Urinary bladder (tissue), 4 donors: ENCODE measurements around the gene SMC5. TPM values are rescaled to one million over a fixed set of nuclear protein-coding genes. Genes with fewer than 3 reads are reported as not detected.

Experiments used
- DNase-seq: peaks from one replicate; pipeline ENCODE4 v3.0.0-alpha.2; 2015; ENCODE audit errors: extremely low spot score
- H3K27ac ChIP-seq: one replicate; pipeline ENCODE4 v1.5.1; 2013; ENCODE audit warnings: low read depth, mild to moderate bottlenecking, moderate library complexity
- H3K36me3 ChIP-seq: one replicate; pipeline ENCODE4 v1.6.1; 2013; ENCODE audit warnings: mild to moderate bottlenecking, moderate library complexity; ENCODE audit not compliant: insufficient read depth
- H3K4me1 ChIP-seq: one replicate; pipeline ENCODE4 v1.6.1; 2013; ENCODE audit warnings: mild to moderate bottlenecking, moderate library complexity; ENCODE audit not compliant: insufficient read depth
- H3K4me3 ChIP-seq: one replicate; pipeline ENCODE4 v1.5.1; 2013; ENCODE audit warnings: low read depth, low read length
- WGBS: extraction: QIAGEN DNeasy Blood & Tissue Kit; methylation state at CpG from one replicate; pipeline ENCODE4 v1.1.7; 2013; 5-methylcytosine and 5-hydroxymethylcytosine counted together
- polyA plus RNA-seq: library from polyadenylated mRNA; stranded (reverse); fragments of 200-250 nt; gene quantifications from one replicate; pipeline ENCODE4 v1.2.3, GENCODE V29; 2013
- total RNA-seq: library from RNA; depleted of rRNA; stranded (reverse); fragments of >200 nt; gene quantifications from one replicate; pipeline ENCODE4 v1.2.3, GENCODE V29; 2014
- donor health status: healthy with polysubstance abuse.
- donor health status: healthy.

Gene SMC5
- total and polyA plus RNA-seq, 2 donors, result 14.5 to 146 TPM

- Histone ChIP-seq H3K27ac (no peak overlapping the region), H3K36me3 (peaks cover 1% of the 10 kb centered on the region), H3K4me1 (no peaks in the 10 kb centered on the region), H3K4me3 (no peak overlapping the region)
- DNase-seq, result no peak
- 21% methylated on average over 1 of the region's 1 CpG for WGBS
Observed at GRCh38 chr9:70352356-70352755, 93.6 kb downstream of the SMC5 start.

- DNase-seq, result no peak
- no peak overlapping the region for H3K27ac ChIP-seq
- H3K4me3 ChIP-seq, result no peak overlapping the region
Observed at GRCh38 chr9:70352802-70353201, 94.0 kb downstream of the SMC5 start.

GRCh38 chr9:70355801-70356200 lies 97.0 kb downstream of the SMC5 start:
- Histone ChIP-seq H3K4me1 (no peaks in the 10 kb centered on the region), H3K36me3 (peaks cover 2% of the 10 kb centered on the region), H3K4me3 (no peak overlapping the region), H3K27ac (no peak overlapping the region)
- 86% methylated on average over 3 of the region's 3 CpGs for WGBS
- no peak for DNase-seq

More at GRCh38 chr9:70352802-70353201, 94.0 kb downstream of the SMC5 start:
- Histone ChIP-seq H3K36me3 (peaks cover 1% of the 10 kb centered on the region), H3K4me1 (no peaks in the 10 kb centered on the region)

- no peak overlapping the region for H3K27ac ChIP-seq
- WGBS, result 94% methylated on average over 7 of the region's 7 CpGs
- no peak overlapping the region for H3K4me3 ChIP-seq
- DNase-seq, result no peak
- H3K36me3 ChIP-seq, result peaks cover 2% of the 10 kb centered on the region
- H3K4me1 ChIP-seq, result no peaks in the 10 kb centered on the region
Observed at GRCh38 chr9:70362952-70363351, 104.2 kb downstream of the SMC5 start.

- DNase-seq, result no peak
- no peaks in the 10 kb centered on the region for H3K36me3 ChIP-seq
- H3K4me1 ChIP-seq, result no peaks in the 10 kb centered on the region
- no peak overlapping the region for H3K4me3 ChIP-seq
- 95% methylated on average over 7 of the region's 7 CpGs for WGBS
- no peak overlapping the region for H3K27ac ChIP-seq
Observed at GRCh38 chr9:70363760-70364159, 105.0 kb downstream of the SMC5 start.

- WGBS, result 67% methylated on average over 6 of the region's 6 CpGs
- Histone ChIP-seq H3K4me1 (no peaks in the 10 kb centered on the region), H3K36me3 (no peaks in the 10 kb centered on the region), H3K27ac (no peak overlapping the region), H3K4me3 (no peak overlapping the region)
- no peak for DNase-seq
Observed at GRCh38 chr9:70367305-70367930, 108.6 kb downstream of the SMC5 start.

GRCh38 chr9:70374962-70375618 lies 116.3 kb downstream of the SMC5 start:
- no peak for DNase-seq
- WGBS, result 70% methylated on average over 17 of the region's 17 CpGs
- Histone ChIP-seq H3K4me1 (no peaks in the 10 kb centered on the region), H3K27ac (no peak overlapping the region), H3K4me3 (no peak overlapping the region), H3K36me3 (no peaks in the 10 kb centered on the region)

GRCh38 chr9:70382046-70382708 lies 123.4 kb downstream of the SMC5 start:
- no peaks in the 10 kb centered on the region for H3K4me1 ChIP-seq
- H3K27ac ChIP-seq, result no peak overlapping the region
- peaks cover 2% of the 10 kb centered on the region for H3K36me3 ChIP-seq
- no peak overlapping the region for H3K4me3 ChIP-seq
- 88% methylated on average over 6 of the region's 6 CpGs for WGBS
- DNase-seq, result no peak

- Histone ChIP-seq H3K4me3 (no peak overlapping the region), H3K36me3 (peaks cover 2% of the 10 kb centered on the region), H3K27ac (no peak overlapping the region), H3K4me1 (no peaks in the 10 kb centered on the region)
- DNase-seq, result no peak
- 67% methylated on average over 9 of the region's 9 CpGs for WGBS
Observed at GRCh38 chr9:70382709-70383605, 124.2 kb downstream of the SMC5 start.

GRCh38 chr9:70385426-70385825 lies 126.6 kb downstream of the SMC5 start:
- Histone ChIP-seq H3K4me1 (no peaks in the 10 kb centered on the region), H3K27ac (no peak overlapping the region), H3K36me3 (peaks cover 2% of the 10 kb centered on the region), H3K4me3 (no peak overlapping the region)
- no peak for DNase-seq
- WGBS, result 48% methylated on average over 3 of the region's 3 CpGs

GRCh38 chr9:70387663-70388062 lies 128.9 kb downstream of the SMC5 start:
- WGBS, result 88% methylated on average over 23 of the region's 23 CpGs
- H3K4me3 ChIP-seq, result no peak overlapping the region
- peaks cover 2% of the 10 kb centered on the region for H3K36me3 ChIP-seq
- H3K4me1 ChIP-seq, result no peaks in the 10 kb centered on the region
- DNase-seq, result no peak
- no peak overlapping the region for H3K27ac ChIP-seq

- no peak for DNase-seq
- Histone ChIP-seq H3K36me3 (peaks cover 2% of the 10 kb centered on the region), H3K27ac (no peak overlapping the region), H3K4me3 (no peak overlapping the region), H3K4me1 (no peaks in the 10 kb centered on the region)
- WGBS, result 67% methylated on average over 3 of the region's 3 CpGs
Observed at GRCh38 chr9:70389188-70389587, 130.4 kb downstream of the SMC5 start.

GRCh38 chr9:70389621-70390266 lies 131.0 kb downstream of the SMC5 start:
- 49% methylated on average over 10 of the region's 10 CpGs for WGBS
- Histone ChIP-seq H3K36me3 (peaks cover 2% of the 10 kb centered on the region), H3K4me3 (no peak overlapping the region), H3K27ac (no peak overlapping the region), H3K4me1 (no peaks in the 10 kb centered on the region)
- no peak for DNase-seq
